AG10803 (cell line): Measurements from ENCODE around the gene MED16.

ENCODE experiments used
- DNase-seq: peaks from one replicate; pipeline ENCODE4 v3.0.0; 2010; ENCODE audit warnings: low read depth
- H3K4me3 ChIP-seq: 2 replicates; pipeline ENCODE4 v1.5.1; 2011; ENCODE audit warnings: mild to moderate bottlenecking, low read length, control low read depth
- TF ChIP-seq, protein P1 (sequence below): conservative IDR thresholded peaks from 2 replicates; pipeline ENCODE4 v1.5.1; 2011; ENCODE audit warnings: mild to moderate bottlenecking, low read length, control low read depth, inconsistent platforms

The MED16 gene, protein sequence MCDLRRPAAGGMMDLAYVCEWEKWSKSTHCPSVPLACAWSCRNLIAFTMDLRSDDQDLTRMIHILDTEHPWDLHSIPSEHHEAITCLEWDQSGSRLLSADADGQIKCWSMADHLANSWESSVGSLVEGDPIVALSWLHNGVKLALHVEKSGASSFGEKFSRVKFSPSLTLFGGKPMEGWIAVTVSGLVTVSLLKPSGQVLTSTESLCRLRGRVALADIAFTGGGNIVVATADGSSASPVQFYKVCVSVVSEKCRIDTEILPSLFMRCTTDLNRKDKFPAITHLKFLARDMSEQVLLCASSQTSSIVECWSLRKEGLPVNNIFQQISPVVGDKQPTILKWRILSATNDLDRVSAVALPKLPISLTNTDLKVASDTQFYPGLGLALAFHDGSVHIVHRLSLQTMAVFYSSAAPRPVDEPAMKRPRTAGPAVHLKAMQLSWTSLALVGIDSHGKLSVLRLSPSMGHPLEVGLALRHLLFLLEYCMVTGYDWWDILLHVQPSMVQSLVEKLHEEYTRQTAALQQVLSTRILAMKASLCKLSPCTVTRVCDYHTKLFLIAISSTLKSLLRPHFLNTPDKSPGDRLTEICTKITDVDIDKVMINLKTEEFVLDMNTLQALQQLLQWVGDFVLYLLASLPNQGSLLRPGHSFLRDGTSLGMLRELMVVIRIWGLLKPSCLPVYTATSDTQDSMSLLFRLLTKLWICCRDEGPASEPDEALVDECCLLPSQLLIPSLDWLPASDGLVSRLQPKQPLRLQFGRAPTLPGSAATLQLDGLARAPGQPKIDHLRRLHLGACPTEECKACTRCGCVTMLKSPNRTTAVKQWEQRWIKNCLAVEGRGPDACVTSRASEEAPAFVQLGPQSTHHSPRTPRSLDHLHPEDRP

DNA sequence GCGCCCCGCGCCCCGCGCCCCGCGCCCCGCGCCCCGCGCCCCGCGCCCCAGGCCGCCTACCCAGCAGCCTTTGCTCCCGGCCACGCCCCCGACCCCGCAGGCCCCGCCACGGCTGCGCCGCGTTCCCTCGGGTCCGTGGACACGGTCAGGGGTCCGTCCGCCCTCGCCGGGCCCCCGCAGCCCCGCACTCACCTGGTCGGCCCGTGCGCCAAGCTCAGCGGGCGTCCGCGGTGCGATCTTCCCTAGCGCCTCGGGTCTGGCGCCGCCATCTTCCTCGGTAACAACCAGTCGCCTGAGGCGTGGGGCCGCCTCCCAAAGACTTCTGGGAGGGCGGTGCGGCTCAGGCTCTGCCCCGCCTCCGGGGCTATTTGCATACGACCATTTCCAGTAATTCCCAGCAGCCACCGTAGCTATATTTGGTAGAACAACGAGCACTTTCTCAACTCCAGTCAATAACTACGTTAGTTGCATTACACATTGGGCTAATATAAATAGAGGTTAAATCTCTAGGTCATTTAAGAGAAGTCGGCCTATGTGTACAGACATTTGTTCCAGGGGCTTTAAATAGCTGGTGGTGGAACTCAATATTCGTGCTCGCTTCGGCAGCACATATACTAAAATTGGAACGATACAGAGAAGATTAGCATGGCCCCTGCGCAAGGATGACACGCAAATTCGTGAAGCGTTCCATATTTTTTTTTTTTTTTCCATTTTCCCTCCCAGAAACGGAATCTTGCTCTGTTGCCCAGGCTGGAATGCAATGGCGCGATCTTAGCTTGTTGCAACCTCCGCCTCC, at the start of gene MED16, which contains the start of gene RNU6-9:
Gene MED16 (minus strand): TSS at position 294 of the 796 bp plus-strand sequence. CDS start 2,056 bp downstream, outside the sequence.
Gene RNU6-9 (plus strand): TSS at position 591 of the 796 bp plus-strand sequence.
- DNase-seq = peak; percentile 92
- peak within 1 kb of the TSS; percentile 82 for H3K4me3 ChIP-seq
- TF ChIP-seq, protein P1, sequence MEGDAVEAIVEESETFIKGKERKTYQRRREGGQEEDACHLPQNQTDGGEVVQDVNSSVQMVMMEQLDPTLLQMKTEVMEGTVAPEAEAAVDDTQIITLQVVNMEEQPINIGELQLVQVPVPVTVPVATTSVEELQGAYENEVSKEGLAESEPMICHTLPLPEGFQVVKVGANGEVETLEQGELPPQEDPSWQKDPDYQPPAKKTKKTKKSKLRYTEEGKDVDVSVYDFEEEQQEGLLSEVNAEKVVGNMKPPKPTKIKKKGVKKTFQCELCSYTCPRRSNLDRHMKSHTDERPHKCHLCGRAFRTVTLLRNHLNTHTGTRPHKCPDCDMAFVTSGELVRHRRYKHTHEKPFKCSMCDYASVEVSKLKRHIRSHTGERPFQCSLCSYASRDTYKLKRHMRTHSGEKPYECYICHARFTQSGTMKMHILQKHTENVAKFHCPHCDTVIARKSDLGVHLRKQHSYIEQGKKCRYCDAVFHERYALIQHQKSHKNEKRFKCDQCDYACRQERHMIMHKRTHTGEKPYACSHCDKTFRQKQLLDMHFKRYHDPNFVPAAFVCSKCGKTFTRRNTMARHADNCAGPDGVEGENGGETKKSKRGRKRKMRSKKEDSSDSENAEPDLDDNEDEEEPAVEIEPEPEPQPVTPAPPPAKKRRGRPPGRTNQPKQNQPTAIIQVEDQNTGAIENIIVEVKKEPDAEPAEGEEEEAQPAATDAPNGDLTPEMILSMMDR = no peak

DNA sequence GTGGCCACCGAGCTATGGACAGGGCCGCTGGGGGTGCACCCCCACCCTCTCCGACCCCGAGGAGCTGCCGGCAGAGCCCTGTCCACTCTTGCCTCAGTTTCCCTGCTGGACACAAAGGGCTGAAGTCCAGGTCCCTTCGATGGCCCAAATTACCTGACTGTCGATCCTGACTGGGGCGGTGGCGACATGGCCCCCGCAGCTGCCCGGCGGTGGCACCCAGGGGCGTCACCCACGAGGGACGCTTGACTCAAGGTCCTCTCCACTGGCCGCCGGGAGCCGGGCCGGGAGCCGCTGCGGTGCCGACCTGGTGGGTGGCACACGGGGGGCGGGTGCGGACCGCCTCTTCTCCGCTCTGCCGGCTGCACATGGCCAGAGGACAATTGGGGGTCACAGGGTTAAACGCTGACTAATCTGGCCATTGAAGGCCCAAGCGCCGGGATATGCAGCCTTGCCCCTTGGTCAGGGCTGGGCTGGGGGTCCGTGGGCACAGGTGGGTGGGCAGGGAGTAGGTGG, 49.2 kb upstream of the MED16 start:
- no peak overlapping the region for H3K4me3 ChIP-seq
- TF ChIP-seq, protein P1 = no peak
- DNase-seq = no peak

DNA sequence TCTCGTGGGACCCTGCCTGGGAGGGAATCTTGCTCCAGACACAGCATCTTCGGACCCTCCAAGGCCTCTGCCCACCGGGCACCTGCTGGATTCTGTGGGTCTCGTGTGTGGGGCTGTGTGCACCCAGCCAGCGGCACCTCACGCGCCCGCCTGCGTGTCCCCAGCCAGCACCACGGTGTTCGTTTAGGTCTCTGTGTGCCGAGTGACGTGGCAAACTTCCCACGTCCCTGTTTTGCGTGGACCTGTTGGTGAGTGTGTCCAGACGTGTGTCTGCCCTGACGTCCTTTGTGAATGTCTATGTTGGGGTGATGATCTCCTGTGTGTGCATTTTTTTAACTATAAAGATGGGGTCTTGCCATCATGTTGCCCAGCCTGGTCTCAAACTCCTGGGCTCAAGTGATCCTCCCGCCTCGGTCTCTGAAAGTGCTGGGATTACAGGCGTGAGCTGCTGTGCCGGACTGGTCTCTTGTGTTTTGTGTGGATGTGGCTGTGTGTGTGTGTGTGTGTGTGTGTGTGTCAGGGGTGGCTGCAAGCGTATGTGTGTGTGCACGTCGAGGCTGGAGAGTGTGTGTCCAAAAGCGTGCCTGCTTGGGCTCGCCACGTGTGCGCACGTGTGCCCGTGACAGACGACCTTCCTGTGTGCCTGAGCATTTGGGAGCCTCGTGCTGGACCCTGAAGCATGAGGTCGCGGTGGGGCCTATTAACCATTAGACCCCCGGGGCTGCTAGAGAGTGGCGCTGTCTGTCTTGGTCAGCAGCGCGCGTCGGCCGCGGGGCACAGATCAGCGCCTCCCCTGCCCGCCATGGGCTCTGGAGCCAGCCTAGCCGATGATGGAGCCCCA, 48.5 kb upstream of the MED16 start:
- TF ChIP-seq, protein P1 = no peak
- DNase-seq = no peak
- no peak overlapping the region for H3K4me3 ChIP-seq

DNA sequence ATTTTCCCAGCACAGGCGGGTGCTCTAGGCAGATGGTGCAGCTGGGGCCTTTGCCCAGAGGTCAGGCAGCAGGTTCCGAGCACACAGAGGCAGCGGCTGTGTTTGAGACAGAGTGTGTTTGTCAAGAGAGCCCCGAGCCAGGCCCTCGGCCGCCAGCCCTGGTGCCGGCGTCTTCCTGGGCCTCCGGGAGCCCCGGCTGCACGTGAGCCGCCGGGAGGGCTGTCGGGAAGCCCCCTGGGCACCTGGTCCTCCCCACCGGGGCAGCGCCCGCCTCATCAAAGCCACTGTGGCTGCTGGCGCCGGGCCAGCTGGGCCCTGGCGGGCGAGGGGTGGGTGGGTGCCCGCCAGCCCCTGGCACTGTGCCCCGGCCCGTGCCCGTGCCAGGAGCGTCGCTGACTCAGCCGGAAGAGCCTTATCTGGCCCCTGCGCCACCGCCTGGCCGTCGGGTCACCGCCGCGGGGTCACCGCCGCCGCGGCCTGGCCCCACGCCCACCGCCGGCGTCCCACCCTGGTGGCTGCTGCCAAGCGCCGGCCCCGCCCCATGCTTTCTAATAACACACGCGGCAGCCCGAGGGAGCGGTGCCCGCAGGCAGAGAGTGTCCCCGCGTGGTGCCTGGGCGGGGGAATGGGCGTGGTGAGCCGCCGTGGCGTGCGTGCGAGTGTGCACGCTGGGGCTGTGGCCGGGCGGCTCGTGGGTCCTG, 47.8 kb upstream of the MED16 start:
- H3K4me3 ChIP-seq = no peak overlapping the region
- DNase-seq = no peak
- TF ChIP-seq, protein P1 = no peak

DNA sequence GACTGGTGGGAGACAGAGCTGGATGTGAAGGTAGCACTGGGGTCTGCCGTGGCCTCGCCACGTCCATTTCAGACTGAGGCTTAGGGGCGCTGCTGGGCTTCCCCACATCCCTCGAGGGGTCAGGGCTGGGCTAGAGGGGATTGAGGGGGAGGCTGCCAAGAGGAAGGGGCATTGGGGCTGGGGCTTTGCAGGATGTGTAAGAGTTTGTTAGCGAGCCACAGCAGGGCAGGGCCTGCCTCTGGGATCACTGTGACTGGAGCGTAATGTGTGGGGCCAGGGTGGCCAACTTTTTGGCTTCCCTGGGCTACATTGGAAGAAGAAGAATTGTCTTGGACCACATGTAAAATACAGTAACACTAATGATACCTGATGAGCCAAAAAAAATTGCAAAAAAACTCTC, 46.9 kb upstream of the MED16 start:
- H3K4me3 ChIP-seq = no peak overlapping the region
- TF ChIP-seq, protein P1 = no peak
- no peak for DNase-seq

DNA sequence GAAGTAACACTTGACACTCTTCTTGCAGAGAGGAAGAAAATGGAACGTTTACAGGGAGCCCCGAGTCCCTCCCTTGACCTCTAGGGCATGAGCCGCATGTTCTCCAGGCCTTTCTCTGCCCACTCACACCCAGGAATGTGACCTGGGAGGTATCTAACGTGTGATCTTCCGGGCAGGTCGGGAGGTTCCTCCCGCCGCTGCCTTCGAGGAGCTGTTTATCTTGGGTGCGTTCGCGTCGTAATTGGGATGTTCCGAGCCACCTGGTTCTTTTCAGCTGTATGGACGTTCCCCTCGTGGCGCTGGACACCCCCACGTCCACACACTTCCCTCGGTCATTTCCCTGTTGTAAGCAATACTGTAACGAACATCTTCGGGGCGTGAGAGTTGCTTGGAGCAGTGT, 46.5 kb upstream of the MED16 start:
- no peak overlapping the region for H3K4me3 ChIP-seq
- no peak for DNase-seq
- TF ChIP-seq, protein P1 = no peak
